GM12878 (cell line): ENCODE measurements around the gene BRWD1. TPM values are rescaled to one million over a fixed set of nuclear protein-coding genes. Genes with fewer than 3 reads are reported as not detected.

Source experiments
- ATAC-seq: fragments of 200-7000 bp; cut with Tn5 transposase; 3 replicates; pipeline ENCODE4 v1.9.1; 2020; ENCODE audit warnings: mild to moderate bottlenecking, moderate library complexity
- BruUV-seq: library from RNA; stranded (reverse); fragments of 400-500 nt; replicated peaks from 2 replicates; lab custom pipeline; 2021; lab: Mats Ljungman, UMichigan
- CTCF ChIA-PET: fragments of 300-600 bp; sonication (Branson Sonifier 250); formaldehyde crosslinking; extraction: SDS; loops from one replicate; lab custom pipeline; 2021; ENCODE audit warnings: inconsistent platforms; lab: Yijun Ruan, JAX
- POLR2A ChIA-PET: fragments of 350-600 bp; formaldehyde crosslinking; extraction: SDS; loops from one replicate; lab custom pipeline; 2021; ENCODE audit warnings: inconsistent platforms; lab: Charles Lee
- RAD21 ChIA-PET: fragments of 300-600 bp; sonication (Branson Sonifier 250); formaldehyde crosslinking; loops from one replicate; lab custom pipeline; 2023; ENCODE audit warnings: antibody characterized with exemption; ENCODE audit not compliant: unreplicated experiment; lab: Charles Lee
- SMC1A ChIA-PET: fragments of 300-600 bp; sonication (Branson Sonifier 250); formaldehyde crosslinking; loops from one replicate; lab custom pipeline; 2023; ENCODE audit not compliant: unreplicated experiment, uncharacterized antibody; lab: Charles Lee
- DNase-seq: peaks from one replicate; pipeline ENCODE4 v3.0.0-alpha.2; 2011; ENCODE audit warnings: low read depth, low spot score
- FAIRE-seq: peaks from 3 replicates; lab custom pipeline; 2011; peaks lifted over from hg19 to GRCh38; lab: Jason Lieb, UNC
- H2AFZ ChIP-seq: 2 replicates; pipeline ENCODE4 v1.6.0; 2011; ENCODE audit warnings: low read depth, low read length, control low read depth; ENCODE audit not compliant: control insufficient read depth
- H3K27ac ChIP-seq: 2 replicates; pipeline ENCODE4 v1.5.1; 2011; ENCODE audit warnings: control low read depth; ENCODE audit not compliant: control insufficient read depth, insufficient read depth
- H3K27me3 ChIP-seq, 2 experiments: replicated peaks in 1 of 2; 2 replicates each; pipeline versions ENCODE4 v1.6.0 to v1.6.1; 2011; ENCODE audit warnings: low read length in 1 of 2; ENCODE audit not compliant: control insufficient read depth in 2 of 2, insufficient read depth in 2 of 2
- H3K36me3 ChIP-seq, 2 experiments: 2 replicates each; pipeline ENCODE4 v1.5.1; 2011; ENCODE audit warnings: low read length in 1 of 2; ENCODE audit not compliant: control insufficient read depth in 2 of 2, insufficient read depth in 2 of 2
- H3K4me1 ChIP-seq: 2 replicates; pipeline ENCODE4 v1.6.1; 2011; ENCODE audit warnings: mild to moderate bottlenecking, low read length, moderate library complexity, mixed read lengths; ENCODE audit not compliant: control insufficient read depth, insufficient read depth
- H3K4me2 ChIP-seq: 2 replicates; pipeline ENCODE4 v1.6.0; 2011; ENCODE audit warnings: control low read depth; ENCODE audit not compliant: control insufficient read depth, insufficient read depth
- H3K4me3 ChIP-seq: fragments of 200-600 bp; sonication (generic); 2 replicates; pipeline ENCODE4 v1.5.1; 2016
- H3K79me2 ChIP-seq: 2 replicates; pipeline ENCODE4 v1.6.0; 2011; ENCODE audit warnings: low read length; ENCODE audit not compliant: control insufficient read depth, insufficient read depth
- H3K9ac ChIP-seq: 2 replicates; pipeline ENCODE4 v1.8.0; 2011; ENCODE audit warnings: low read length, control low read depth, mixed read lengths; ENCODE audit not compliant: control insufficient read depth, insufficient read depth
- H3K9me3 ChIP-seq: replicated peaks from 3 replicates; pipeline ENCODE4 v1.5.1; 2011; ENCODE audit warnings: mild to moderate bottlenecking, low read length; ENCODE audit not compliant: control insufficient read depth, insufficient read depth
- H4K20me1 ChIP-seq: 2 replicates; pipeline ENCODE4 v1.6.0; 2011; ENCODE audit not compliant: control insufficient read depth, insufficient read depth
- EED ChIP-seq: sonication (generic); IDR thresholded peaks from 2 replicates; pipeline ENCODE4 v1.6.1; 2016; ENCODE audit warnings: antibody characterized with exemption, low read depth
- EP300 ChIP-seq, 2 experiments: fragments of 150-350 bp in 1 of 2; IDR thresholded peaks; 2 replicates each; pipeline ENCODE4 v1.6.1; 2011 to 2012; ENCODE audit warnings: low read depth in 2 of 2, low read length in 2 of 2, borderline replicate concordance in 1 of 2, improper control_type of control experiment in 1 of 2, inconsistent platforms in 1 of 2; ENCODE audit not compliant: control insufficient read depth in 1 of 2
- FOXK2 ChIP-seq: fragments of 450-650 bp; IDR thresholded peaks from 2 replicates; pipeline ENCODE4 v1.6.1; 2017; ENCODE audit warnings: mild to moderate bottlenecking, moderate library complexity
- HDAC2 ChIP-seq: fragments of 200-600 bp; sonication (generic); IDR thresholded peaks from 2 replicates; pipeline ENCODE4 v1.6.1; 2017
- KDM1A ChIP-seq: fragments of 200-600 bp; sonication (generic); IDR thresholded peaks from 2 replicates; pipeline ENCODE4 v1.6.1; 2016; ENCODE audit warnings: borderline replicate concordance
- MYB ChIP-seq: fragments of 150-350 bp; IDR thresholded peaks from 2 replicates; pipeline ENCODE4 v1.6.1; 2014; ENCODE audit warnings: mild to moderate bottlenecking, low read depth, low read length, borderline replicate concordance
- NR2F1 ChIP-seq: fragments of 450-650 bp; conservative IDR thresholded peaks from 2 replicates; pipeline ENCODE4 v1.6.1; 2017; ENCODE audit warnings: mild to moderate bottlenecking
- PAX5 ChIP-seq: IDR thresholded peaks from 2 replicates; pipeline ENCODE4 v1.6.1; 2011; ENCODE audit warnings: low read depth, low read length, borderline replicate concordance
- SMC3 ChIP-seq: IDR thresholded peaks from 2 replicates; pipeline ENCODE4 v1.6.1; 2011; ENCODE audit warnings: low read length, improper control_type of control experiment, borderline replicate concordance
- SPI1 ChIP-seq: IDR thresholded peaks from 2 replicates; pipeline ENCODE4 v1.6.1; 2011; ENCODE audit warnings: low read depth, mild to moderate bottlenecking, low read length, moderate library complexity, borderline replicate concordance; ENCODE audit not compliant: insufficient read depth
- TCF7 ChIP-seq: IDR thresholded peaks from 2 replicates; pipeline ENCODE4 v1.6.1; 2014; ENCODE audit warnings: antibody characterized with exemption, borderline replicate concordance
- WRNIP1 ChIP-seq: IDR thresholded peaks from 2 replicates; pipeline ENCODE4 v1.6.1; 2011; ENCODE audit warnings: low read depth, low read length, improper control_type of control experiment, borderline replicate concordance
- WGBS: methylation state at CpG from one replicate; pipeline ENCODE4 v1.1.6; 2016; ENCODE audit warnings: low lambda C conversion rate; ENCODE audit not compliant: insufficient replicate concordance, insufficient coverage; ENCODE audit errors: missing lambda C conversion rate; 5-methylcytosine and 5-hydroxymethylcytosine counted together
- in situ Hi-C: fragments of 300-500 bp; cut with MboI; formaldehyde crosslinking; loops from 9 replicates; pipeline ENCODE4 v1.14.3; 2018; ENCODE audit warnings: mixed read lengths
- intact Hi-C: fragments of 100-400 bp; cut with micrococcal nuclease; formaldehyde crosslinking; loops from one replicate; pipeline ENCODE4 v1.14.2; 2022; ENCODE audit not compliant: unreplicated experiment
- polyA plus RNA-seq, 11 experiments: library from polyadenylated mRNA; depleted of rRNA in 4 of 11; unstranded in 6 of 11; stranded (reverse) in 5 of 11; fragments of >200 nt; fragmentation: Nextera tagmentation in 4 of 11; fragmentation: Illumina TruSeq in 1 of 11; extraction: Ambion mirVana in 4 of 11; extraction: Trizol in 1 of 11; gene quantifications; 1 replicate in 1 of 11; 2 replicates in 10 of 11; pipeline versions ENCODE4 v1.2.1 to v1.2.3, GENCODE V29; 2011 to 2016; ENCODE audit warnings: inconsistent platforms in 2 of 11, missing spikeins in 2 of 11, low read depth in 1 of 11
- total RNA-seq, 4 experiments: library from RNA; depleted of rRNA in 3 of 4; stranded (reverse); fragments of >200 nt in 3 of 4; fragmentation: Illumina TruSeq in 1 of 4; extraction: Trizol in 1 of 4; gene quantifications; 2 replicates each; pipeline versions ENCODE4 v1.2.1 to v1.2.3, GENCODE V29; 2013 to 2021

BRWD1 gene
- total and polyA plus RNA-seq, 10 of the 15 experiments (the other 5 are each of a cell fraction or from before 2014, with no cell fraction given) = 3.1 to 19.0 (median 13.5) TPM

DNA sequence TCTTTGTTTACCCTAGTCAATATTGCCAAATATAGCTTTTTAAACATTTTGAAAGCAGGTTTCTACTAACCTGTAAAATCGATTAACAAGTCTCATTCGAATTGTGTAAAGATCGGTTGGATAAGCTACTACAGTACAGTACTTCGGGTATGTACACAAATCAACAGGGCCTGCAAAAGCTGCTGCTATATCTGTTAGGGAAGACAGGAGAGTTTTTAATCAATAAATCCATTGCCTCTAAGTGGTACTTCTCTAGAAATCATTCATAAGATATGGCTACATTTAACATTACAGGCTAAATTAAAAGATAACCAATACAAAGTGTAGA lies 95.4 kb downstream of the BRWD1 start:
- no peak for DNase-seq
- POLR2A ChIA-PET = interaction anchor here (0.7 kb wide), 1 partner anchor 35 kb away, joined by 4 read pairs; the partner anchor contains the start of gene PSMG1
- Histone ChIP-seq H2AFZ (no peak overlapping the region), H3K27ac (no peak overlapping the region), H3K79me2 (no peaks in the 10 kb centered on the region), H3K9me3 (no peaks in the 10 kb centered on the region), H3K36me3 (peaks cover 0 to 6% of the 10 kb centered on the region in 2 experiments; a peak in 3 of 4 replicates), H3K27me3 (no peaks in the 10 kb centered on the region), H3K9ac (no peak overlapping the region), H3K4me1 (no peaks in the 10 kb centered on the region), H3K4me2 (no peak overlapping the region), H3K4me3 (no peak overlapping the region), H4K20me1 (no peaks in the 10 kb centered on the region)
- TF ChIP-seq EED (no peak), SPI1 (no peak), MYB (no peak), KDM1A (no peak), TCF7 (no peak), SMC3 (no peak), NR2F1 (no peak), FOXK2 (no peak), WRNIP1 (no peak), PAX5 (no peak), EP300 (IDR thresholded peaks at IDR 0.05; ENCODE audit: borderline replicate concordance in 1 of 2, control insufficient read depth in 1 of 2, low read depth in 2 of 2, low read length in 2 of 2) (no peak), HDAC2 (no peak)
- WGBS = 100% methylated on average over 4 of the region's 4 CpGs
- BruUV-seq = no TSS peak
- intact Hi-C loops = no loop called here
- in situ Hi-C loops = no loop called here
- RAD21 ChIA-PET = no interaction called here
- SMC1A ChIA-PET = interaction anchor here (1.2 to 1.4 kb wide), 4 partner anchors 18 to 169 kb away, joined by 3 to 4 read pairs (median 3); no protein-coding TSS in a partner anchor
- no peak for ATAC-seq
- CTCF ChIA-PET = interaction anchor here (0.6 to 2.0 kb wide), 2 partner anchors 51 to 223 kb away, joined by 3 to 9 read pairs; no protein-coding TSS in a partner anchor
- FAIRE-seq = no peak
